Adrenal gland (tissue), 5 donors: ENCODE data around the gene CGB1.

ENCODE experiments used
- CTCF ChIP-seq, 6 experiments: fragments of 450-650 bp in 4 of 6; fragments of 200-600 bp in 2 of 6; sonication (generic) in 1 of 6; IDR thresholded peaks; 1 replicate in 5 of 6; 2 replicates in 1 of 6; pipeline versions ENCODE4 v1.5.1 to v1.8.0; 2016 to 2021; ENCODE audit warnings: antibody characterized with exemption in 6 of 6, mild to moderate bottlenecking in 2 of 6, moderate library complexity in 1 of 6
- POLR2A ChIP-seq, 2 donors: fragments of 450-650 bp; IDR thresholded peaks; one replicate each; pipeline ENCODE4 v1.6.1; 2017; ENCODE audit warnings: antibody characterized with exemption in 2 of 2, mild to moderate bottlenecking in 2 of 2, moderate library complexity in 1 of 2
- donor health status: DM: no; HTN: no; CAD: no.

DNA sequence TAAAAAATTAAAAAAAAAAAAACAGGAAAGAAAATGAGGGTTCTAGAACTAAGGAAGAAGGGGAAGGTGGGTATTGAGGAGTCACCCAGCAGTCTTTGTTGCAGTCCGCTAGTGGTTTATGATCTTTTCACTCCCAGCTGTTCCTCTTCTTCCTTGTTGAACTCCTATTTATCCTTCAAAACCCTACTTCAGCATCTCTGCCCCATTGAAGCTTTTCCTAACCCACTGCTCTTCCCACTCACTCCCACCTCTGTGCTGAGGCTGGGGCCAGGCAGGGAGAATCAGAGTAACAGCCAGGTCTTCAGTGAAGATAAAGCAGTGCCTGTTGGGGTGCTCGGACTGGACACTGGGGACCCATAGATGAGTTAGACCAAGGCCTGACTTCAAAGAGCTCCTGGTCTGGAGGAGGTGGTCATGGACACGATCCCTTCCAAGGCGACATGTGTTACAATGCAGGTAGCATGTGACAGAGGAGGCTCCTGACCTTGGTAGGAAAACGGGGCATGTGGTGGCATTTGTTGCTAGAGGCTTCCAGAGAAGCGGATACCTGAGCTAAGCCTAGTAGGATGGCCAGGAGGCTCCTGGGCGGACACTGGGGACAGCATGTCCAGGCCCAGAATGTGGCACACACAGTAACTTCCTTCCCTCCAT lies 31.6 kb downstream of the CGB1 start:
- TF ChIP-seq CTCF (IDR thresholded peaks at IDR 0.05) (no peak), POLR2A (IDR thresholded peaks at IDR 0.05) (no peak)
